Measurements from ENCODE around the gene FXYD2. TPM values are rescaled to one million over a fixed set of nuclear protein-coding genes. Genes with fewer than 3 reads are reported as not detected.

The FXYD2 gene
- total RNA-seq, result not detected in 2 replicates

DNA sequence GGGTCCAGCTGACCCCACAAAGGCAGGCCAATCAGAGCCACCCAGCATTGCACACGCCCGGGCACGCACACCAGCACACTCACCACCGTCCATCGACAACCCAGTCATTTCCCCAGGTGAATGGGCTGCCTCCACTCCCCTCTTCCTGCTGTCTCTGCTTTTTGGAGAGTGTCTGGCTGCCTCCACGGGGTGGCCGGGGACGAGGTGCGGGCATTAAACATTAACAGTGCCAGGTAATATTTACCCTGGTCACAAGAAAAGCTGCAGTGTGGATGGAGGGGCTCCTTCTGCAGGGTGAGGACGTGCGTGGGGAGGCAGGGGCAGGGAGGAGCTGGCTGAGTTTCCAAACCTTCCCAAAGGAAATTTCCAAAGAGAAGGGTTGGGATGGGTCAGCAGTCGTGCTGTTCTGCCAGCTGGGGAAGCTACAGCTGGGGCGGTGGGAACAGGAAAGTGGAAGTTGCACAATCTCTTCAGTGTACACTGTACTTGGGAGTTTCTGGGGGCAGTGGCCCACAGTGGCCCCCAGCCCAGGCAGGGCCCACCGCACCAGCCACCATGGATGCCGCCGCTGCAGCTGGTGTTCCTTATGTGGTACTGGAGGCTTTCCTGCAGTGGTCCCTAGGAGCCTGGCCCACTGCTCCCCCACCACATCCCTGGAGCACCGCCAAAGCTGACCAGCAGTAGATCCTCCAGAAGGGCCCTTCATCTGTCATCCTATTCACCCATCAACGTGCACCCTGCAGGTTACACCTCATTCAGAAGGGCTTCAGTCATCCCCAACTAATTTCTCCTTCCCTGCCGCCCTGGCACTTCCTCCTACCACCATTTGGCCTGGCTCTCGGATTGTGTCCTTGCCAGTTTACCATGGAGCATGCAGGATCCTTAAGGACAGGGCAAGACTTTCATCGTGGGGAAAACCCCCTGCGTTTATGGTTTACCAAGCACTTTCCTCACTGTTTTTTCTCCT, at the start of gene FXYD2:
FXYD2 (minus strand) TSS at position 174 of the 967 bp plus-strand sequence; CDS start at position 108, 66 bp downstream.

DNA sequence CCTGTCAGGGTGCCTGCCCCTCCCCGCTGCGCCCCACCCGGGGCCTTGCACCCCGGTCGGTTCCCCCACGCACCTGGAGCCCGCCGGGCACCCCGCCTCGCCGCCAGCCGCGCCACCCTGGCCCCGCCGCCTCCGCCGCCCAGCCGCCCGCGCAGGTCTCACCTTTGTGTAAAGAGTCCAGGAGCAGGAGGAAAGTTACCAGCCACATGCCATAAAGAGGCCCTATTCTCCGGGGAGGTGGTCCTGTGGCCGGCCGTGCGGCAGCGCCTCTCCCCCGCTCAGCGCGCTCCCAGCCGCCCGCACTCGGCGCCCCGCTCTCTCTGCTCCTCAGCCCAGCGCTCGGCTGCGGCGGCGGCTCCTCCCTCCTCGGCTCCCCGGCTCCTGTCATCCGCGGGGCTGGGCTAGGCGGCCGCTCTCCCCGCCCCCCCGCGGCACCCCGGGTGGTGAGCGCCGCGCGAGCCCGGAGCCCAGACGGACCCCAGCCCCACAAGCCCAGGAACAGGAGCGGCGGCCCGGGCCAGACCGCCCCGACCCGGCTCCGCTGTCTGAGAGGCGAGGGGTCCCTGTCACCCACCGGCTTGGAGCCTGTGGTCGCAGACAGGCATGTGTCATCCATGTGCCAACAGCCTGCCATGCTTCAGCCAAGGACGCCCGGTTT, 27.5 kb downstream of the FXYD2 start, which contains the start of gene DSCAML1:
DSCAML1 (minus strand) TSS at position 345 of the 658 bp plus-strand sequence; CDS start at position 208, 137 bp downstream.

Other genes with a start within 250 kb of the FXYD2 start
- not detected in 2 replicates for gene DSCAML1, start 27.5 kb downstream of the FXYD2 start, total RNA-seq
- gene FXYD6, start 51.9 kb upstream of the FXYD2 start, total RNA-seq, result 0.68 and 1.3 TPM in 2 replicates
- gene TMPRSS13, start 104.7 kb upstream of the FXYD2 start, total RNA-seq, result not detected in 2 replicates
- not detected in 2 replicates for gene IL10RA, start 161.7 kb upstream of the FXYD2 start, total RNA-seq